ENCODE results near the gene FKBP10. TPM values are rescaled to one million over a fixed set of nuclear protein-coding genes. Genes with fewer than 3 reads are reported as not detected.
A peak's percentile ranks its signal among the peaks of the same experiment; 100 is the strongest.
"Not testable (repeated sequence)": the region's sequence is repeated elsewhere in the genome, so short reads cannot be mapped to it uniquely, and the experiment has no call there.

FKBP10 gene
- total RNA-seq, 1 donor from 2014 or later: 388 TPM

DNA sequence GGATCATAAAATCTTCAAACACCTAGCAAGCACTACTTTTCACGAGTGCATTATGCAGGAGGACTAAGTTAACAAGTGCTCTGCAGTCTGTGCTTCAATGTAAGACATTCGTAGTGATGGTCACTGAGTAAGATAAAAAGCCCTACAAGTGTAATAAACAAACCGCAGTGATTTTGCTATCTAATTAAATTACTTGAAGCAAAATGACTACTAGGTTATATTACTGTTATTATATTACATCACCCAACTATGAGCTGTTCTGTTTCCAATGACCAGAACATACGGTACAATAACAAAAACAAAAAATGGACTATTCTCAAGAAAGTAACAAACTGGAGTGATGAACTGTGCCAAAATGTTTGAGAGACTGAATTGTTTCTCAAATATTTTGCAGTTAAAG is 36.0 kb downstream of the FKBP10 start:
- Histone ChIP-seq H3K4me3 (no peak overlapping the region), H3K36me3 (peaks cover 3 to 8% of the 10 kb centered on the region in 2 donors), H3K4me1 (peaks cover 0 to 21% of the 10 kb centered on the region in 2 donors), H3K9me3 (no peaks in the 10 kb centered on the region), H3K27ac (no peak overlapping the region), H3K27me3 (no peaks in the 10 kb centered on the region)
- TF ChIP-seq, protein P1, sequence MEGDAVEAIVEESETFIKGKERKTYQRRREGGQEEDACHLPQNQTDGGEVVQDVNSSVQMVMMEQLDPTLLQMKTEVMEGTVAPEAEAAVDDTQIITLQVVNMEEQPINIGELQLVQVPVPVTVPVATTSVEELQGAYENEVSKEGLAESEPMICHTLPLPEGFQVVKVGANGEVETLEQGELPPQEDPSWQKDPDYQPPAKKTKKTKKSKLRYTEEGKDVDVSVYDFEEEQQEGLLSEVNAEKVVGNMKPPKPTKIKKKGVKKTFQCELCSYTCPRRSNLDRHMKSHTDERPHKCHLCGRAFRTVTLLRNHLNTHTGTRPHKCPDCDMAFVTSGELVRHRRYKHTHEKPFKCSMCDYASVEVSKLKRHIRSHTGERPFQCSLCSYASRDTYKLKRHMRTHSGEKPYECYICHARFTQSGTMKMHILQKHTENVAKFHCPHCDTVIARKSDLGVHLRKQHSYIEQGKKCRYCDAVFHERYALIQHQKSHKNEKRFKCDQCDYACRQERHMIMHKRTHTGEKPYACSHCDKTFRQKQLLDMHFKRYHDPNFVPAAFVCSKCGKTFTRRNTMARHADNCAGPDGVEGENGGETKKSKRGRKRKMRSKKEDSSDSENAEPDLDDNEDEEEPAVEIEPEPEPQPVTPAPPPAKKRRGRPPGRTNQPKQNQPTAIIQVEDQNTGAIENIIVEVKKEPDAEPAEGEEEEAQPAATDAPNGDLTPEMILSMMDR (IDR thresholded peaks at IDR 0.05): no peak
- no peak for DNase-seq (ENCODE audit: low spot score in 2 of 2)
- intact Hi-C loops (cut with DNase I): no loop called here

DNA sequence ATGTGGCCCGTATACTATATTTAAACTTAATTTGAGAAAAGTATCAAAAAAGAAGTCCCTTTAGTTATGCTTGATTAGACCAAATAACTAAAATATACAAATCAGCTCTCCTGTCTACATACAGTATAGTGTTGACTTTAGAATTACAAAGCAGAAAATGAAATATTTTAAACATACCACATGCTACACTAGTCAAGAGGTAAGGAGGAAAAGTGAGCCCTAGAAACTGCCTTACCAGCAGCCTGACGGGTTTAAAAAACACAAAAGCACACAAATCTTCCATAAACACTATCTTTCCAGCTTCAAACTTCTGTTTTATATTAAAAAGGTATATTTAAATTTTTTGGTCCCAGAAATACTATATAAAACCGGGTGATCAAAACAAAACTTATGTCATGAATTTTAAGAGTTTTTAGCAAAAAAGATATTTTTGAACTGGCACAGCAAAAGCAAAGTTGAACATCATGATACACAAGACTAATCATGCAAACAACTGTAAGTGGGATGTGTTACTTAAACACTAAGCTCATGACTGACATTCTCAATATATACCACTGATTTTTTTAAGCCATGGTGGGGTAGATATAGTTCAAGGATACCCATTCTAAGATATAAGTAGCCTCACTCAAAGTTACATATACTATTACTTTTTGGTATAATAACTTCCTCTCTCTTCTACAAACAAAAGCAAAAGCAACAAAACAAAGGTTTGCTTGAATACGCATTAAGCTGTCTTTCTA is 36.6 kb downstream of the FKBP10 start:
- no peak for DNase-seq (ENCODE audit: low spot score in 2 of 2)
- Histone ChIP-seq H3K27me3 (no peaks in the 10 kb centered on the region), H3K27ac (no peak overlapping the region), H3K4me1 (peaks cover 0 to 21% of the 10 kb centered on the region in 2 donors), H3K9me3 (no peaks in the 10 kb centered on the region), H3K36me3 (peaks cover 8 to 14% of the 10 kb centered on the region in 2 donors), H3K4me3 (no peak overlapping the region)
- intact Hi-C loops (cut with DNase I): no loop called here
- TF ChIP-seq, protein P1 (IDR thresholded peaks at IDR 0.05): no peak

GRCh38 chr17:41851382-41851781 is 38.6 kb downstream of the FKBP10 start:
- H3K27ac ChIP-seq; intact Hi-C loops (cut with DNase I); DNase-seq (ENCODE audit: low spot score in 2 of 2): not testable (repeated sequence)

DNA sequence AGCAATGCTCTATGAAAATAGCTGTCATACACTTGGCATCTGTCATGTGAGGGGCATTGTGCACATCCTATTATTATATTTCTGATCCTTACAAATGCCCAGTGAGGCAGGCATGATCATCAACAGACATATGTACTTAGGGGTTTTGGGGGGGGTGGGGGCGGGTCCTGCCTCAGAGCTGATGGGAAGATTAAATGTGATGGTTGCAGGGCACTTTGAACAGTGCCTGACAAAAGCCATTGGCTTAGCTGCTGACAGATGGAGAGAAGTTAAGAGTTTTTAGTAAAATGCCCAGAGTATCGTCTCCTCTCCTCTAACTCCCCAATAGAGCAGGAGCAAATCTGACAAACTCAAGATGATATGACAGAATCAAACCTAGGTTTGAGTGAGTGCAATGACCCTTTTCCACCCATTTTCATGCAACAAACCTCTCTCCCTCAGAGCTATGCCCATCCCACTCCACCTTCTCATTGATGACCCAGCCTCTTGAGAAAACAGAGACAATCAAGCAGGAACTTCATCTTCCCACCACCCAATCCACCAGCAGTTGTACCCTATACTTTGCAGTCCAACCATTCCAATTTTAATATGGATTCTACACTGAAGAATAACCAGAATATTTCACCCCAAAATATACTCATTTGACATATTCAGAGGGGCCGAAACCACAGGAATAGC is 47.6 kb downstream of the FKBP10 start:
- intact Hi-C loops (cut with DNase I): no loop called here
- H3K27me3 ChIP-seq: no peaks in the 10 kb centered on the region
- peaks cover 3 to 14% of the 10 kb centered on the region in 2 donors for H3K4me1 ChIP-seq
- no peak overlapping the region for H3K27ac ChIP-seq
- no peak for DNase-seq (ENCODE audit: low spot score in 2 of 2)
- TF ChIP-seq, protein P1 (IDR thresholded peaks at IDR 0.05): no peak
- H3K9me3 ChIP-seq: no peaks in the 10 kb centered on the region
- H3K4me3 ChIP-seq: no peak overlapping the region
- H3K36me3 ChIP-seq: no peaks in the 10 kb centered on the region

More at GRCh38 chr17:41851382-41851781, 38.6 kb downstream of the FKBP10 start:
- H3K4me3 ChIP-seq, H3K9me3 ChIP-seq, H3K27me3 ChIP-seq: not testable (repeated sequence)
- Histone ChIP-seq H3K4me1 (peaks cover 0 to 21% of the 10 kb centered on the region in 2 donors), H3K36me3 (peaks cover 8 to 17% of the 10 kb centered on the region in 2 donors)

DNA sequence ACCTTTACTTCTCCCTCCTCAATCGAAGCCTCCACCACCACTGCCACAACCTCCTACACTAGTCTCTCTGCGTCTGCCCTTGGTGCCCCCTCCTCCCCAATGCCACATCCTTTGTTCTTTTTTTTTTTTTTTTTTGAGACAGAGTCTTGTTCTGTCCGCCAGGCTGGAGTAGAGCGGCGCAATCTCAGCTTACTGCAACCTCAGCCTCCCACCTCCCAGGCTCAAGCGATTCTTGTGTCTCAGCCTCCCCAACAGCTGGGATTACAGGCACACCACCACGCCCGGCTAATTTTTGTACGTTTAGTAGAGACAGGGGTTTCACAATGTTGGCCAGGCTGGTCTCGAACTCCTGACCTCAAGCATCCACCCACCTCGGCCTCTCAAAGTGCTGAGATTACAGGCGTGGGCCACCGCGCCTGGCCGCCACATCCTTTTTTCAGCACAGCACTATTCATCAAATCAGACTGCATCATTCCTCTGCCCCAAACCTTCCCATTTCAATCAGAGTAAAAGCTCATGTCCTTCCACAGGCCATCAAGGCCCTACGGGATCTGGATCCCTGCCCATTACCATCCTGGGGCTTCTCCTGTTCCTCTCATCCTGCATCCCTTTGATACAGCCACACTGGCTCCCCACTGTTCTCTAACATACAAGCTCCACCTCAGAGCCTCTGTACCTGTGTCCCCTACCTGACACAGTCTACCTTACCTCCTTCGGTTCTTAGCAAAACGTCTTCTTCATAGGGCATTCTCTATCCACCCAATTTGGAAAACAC is 50.5 kb downstream of the FKBP10 start:
- TF ChIP-seq, protein P1 (IDR thresholded peaks at IDR 0.05): no peak
- H3K27me3 ChIP-seq: no peaks in the 10 kb centered on the region
- H3K36me3 ChIP-seq: peaks cover 7% of the 10 kb centered on the region in 2 donors
- H3K9me3 ChIP-seq: no peaks in the 10 kb centered on the region
- intact Hi-C loops (cut with DNase I): no loop called here
- peaks cover 3 to 14% of the 10 kb centered on the region in 2 donors for H3K4me1 ChIP-seq
- peak overlapping the region; percentile 80 to 99 for H3K4me3 ChIP-seq
- no peak overlapping the region for H3K27ac ChIP-seq
- no peak for DNase-seq (ENCODE audit: low spot score in 2 of 2)

Data from ascending aorta (tissue), 2 donors.